GM21529 (cell line): ENCODE data around the gene RELT.

Experiments
- ATAC-seq: cut with Tn5 transposase; IDR thresholded peaks from one replicate; pipeline ENCODE4 v1.9.1; 2021; ENCODE audit not compliant: unreplicated experiment

The RELT gene

GRCh38 chr11:73375830-73376159 lies 404 bp upstream of the RELT start:
- no peak for ATAC-seq

- no peak for ATAC-seq
Observed at GRCh38 chr11:73376803-73377629, 817 bp downstream of the RELT start.

- no peak for ATAC-seq
Observed at GRCh38 chr11:73379189-73379880, 3.1 kb downstream of the RELT start.

- ATAC-seq = no peak
Observed at GRCh38 chr11:73380331-73380730, 4.1 kb downstream of the RELT start.

- no peak for ATAC-seq
Observed at GRCh38 chr11:73380897-73381410, 4.8 kb downstream of the RELT start.

GRCh38 chr11:73381589-73381988 lies 5.4 kb downstream of the RELT start:
- ATAC-seq = no peak

- ATAC-seq = no peak
Observed at GRCh38 chr11:73382183-73382582, 6.0 kb downstream of the RELT start.

GRCh38 chr11:73382747-73383146 lies 6.5 kb downstream of the RELT start:
- no peak for ATAC-seq

- ATAC-seq = no peak
Observed at GRCh38 chr11:73383249-73384124, 7.3 kb downstream of the RELT start.

- ATAC-seq = no peak
Observed at GRCh38 chr11:73384125-73384441, 7.9 kb downstream of the RELT start.

GRCh38 chr11:73384531-73384871 lies 8.3 kb downstream of the RELT start:
- no peak for ATAC-seq

- ATAC-seq = peak; percentile 48
Observed at GRCh38 chr11:73384872-73385689, 8.9 kb downstream of the RELT start.

- ATAC-seq = no peak
Observed at GRCh38 chr11:73386016-73386415, 9.8 kb downstream of the RELT start.

GRCh38 chr11:73386546-73386945 lies 10.3 kb downstream of the RELT start:
- no peak for ATAC-seq

GRCh38 chr11:73387594-73388264 lies 11.5 kb downstream of the RELT start:
- no peak for ATAC-seq

GRCh38 chr11:73388265-73389133 lies 12.3 kb downstream of the RELT start:
- ATAC-seq = no peak

GRCh38 chr11:73389134-73389525 lies 12.9 kb downstream of the RELT start:
- no peak for ATAC-seq

GRCh38 chr11:73389916-73390315 lies 13.7 kb downstream of the RELT start:
- ATAC-seq = no peak
